ENCODE measurements around the gene TPRG1.
"Not testable (repeated sequence)": the region's sequence is repeated elsewhere in the genome, so short reads cannot be mapped to it uniquely, and the experiment has no call there.

TPRG1 gene

DNA sequence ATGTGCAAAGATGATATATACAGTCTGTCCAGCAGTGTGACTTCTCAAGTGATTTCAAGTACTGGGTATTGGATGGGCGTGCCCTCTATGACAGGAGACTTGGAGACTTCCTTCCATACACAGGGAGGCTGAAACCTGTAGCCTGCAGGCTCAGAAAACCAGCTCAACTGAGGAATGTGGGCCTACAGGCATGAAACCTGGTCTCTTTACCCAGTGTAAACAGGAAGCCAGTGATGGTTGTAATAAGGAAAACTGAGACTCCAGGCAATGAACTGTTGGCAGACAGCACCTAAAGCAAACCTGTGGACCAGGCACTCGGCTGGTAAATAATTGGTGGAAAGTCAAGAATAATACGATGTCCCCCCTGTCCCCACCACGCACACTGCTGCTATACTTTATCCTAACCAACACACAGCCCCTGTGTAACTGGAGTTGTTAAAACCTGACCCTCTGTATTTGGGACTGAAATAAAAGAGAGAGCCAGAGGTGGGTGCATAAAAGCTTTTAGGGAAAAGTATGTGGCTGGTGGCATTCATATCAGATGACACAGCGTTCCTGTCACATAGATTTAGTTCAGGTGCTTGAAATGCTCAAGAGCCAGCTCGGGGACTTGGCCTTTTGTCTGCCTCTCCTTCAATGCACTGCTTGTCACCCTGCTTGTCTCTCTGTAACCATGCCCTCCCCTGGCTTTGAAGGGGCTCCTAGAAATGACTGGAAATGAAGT lies 144.7 kb downstream of the TPRG1 start:
- peak; percentile 56 for DNase-seq (ENCODE audit: low read depth)

DNA sequence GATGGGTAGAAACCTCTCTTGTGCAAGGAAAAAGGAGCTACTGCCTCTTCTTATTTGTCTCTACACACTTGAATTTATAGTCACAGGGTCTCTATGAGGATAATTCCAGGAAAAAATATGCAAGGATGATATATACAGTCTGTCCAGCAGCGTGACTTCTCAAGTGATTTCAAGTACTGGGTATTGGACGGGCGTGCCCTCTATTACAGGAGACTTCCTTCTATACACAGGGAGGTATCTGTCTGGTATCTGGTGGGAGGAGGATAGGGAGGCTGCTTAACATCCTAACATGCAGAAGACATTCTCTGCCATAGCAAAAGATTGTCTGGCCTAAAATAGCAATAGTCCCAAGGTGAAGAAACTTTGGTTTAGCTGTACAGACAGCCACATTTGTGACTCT lies 146.1 kb downstream of the TPRG1 start:
- DNase-seq (ENCODE audit: low read depth) = no peak

DNA sequence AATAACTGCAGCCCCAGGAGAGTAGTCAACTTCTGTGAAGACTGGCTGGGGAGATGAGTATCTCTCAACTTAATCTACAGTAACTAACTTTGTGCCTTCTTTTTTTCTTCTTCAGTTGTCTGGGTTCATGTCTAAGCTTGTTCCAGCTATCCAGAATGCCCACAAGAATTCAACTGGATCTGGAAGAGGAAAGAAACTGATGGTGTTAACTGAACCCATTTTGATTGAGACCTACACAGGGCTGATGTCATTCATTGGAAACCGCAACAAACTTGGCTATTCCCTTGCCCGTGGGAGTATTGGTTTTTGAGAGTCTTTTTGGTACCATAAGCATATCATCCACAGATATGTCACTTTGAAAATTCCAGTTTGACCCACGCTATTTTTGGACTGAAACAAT lies 148.7 kb downstream of the TPRG1 start:
- DNase-seq (ENCODE audit: low read depth) = no peak

DNA sequence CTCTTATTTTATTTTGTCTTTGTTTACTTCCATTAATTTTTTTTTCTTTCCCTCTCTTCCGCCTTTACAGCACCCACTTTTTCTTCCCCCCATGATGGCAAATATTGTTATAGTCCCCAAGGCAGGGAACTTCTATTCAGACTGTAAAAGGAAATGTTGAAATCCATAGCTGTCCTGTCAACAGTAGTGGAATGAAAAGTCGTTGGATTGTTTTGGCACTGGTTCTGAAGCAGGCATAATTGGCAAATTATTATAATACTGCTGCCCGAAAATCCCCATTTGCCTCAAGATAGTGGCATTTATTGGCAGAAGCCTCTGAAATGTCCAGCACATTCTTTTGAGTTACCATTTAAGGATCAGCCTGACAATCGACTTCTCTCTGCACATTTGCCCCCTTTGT lies 150.6 kb downstream of the TPRG1 start:
- DNase-seq (ENCODE audit: low read depth) = no peak

DNA sequence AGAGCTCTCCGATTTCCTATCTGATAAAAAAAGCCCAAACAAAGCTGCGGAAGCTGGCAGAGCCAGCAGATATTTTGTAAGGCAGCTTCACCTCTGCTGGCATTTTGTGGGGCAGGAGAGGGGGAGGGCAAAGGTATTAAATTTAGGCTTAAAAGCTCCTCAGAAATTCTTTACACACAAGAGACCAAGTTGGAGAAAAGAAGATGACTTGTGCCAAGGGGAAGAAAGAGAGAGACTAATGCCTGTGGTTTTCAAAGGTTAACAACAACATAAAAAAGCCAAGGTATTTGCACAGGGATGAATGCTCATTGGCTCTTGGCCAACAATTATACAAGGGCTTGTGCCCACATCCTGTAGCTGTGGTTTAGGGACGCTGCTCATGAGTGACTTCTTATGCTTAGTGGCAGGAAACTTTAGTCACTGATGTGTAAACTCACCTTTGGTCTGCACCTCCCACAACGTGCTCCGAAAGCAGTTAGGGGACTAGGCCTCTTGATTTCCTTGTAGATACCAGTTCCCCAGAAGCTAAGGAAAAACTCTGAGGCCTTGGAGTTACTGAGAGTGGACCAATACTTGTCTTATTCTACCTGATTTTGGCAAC lies 152.9 kb downstream of the TPRG1 start:
- peak; percentile 96 for DNase-seq (ENCODE audit: low read depth)

DNA sequence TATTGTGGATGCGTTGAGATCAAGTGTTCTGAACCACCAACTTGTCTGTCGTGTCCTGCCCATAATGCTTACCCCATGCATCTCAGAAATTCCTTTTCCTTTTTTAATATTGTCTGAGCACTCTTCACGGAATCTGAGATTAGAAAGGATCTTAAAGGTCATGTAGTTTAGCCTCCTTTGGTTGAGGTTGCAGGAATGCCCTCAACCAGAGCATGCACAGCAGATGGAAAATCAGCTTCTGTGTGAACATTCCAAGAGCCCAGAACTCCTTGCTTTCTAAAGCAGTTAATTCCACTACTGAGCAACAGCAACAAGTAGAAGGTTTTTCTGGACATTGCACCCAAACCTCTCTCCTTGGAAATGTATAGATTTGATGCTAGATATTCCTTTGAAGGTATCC lies 153.7 kb downstream of the TPRG1 start:
- DNase-seq (ENCODE audit: low read depth) = no peak

DNA sequence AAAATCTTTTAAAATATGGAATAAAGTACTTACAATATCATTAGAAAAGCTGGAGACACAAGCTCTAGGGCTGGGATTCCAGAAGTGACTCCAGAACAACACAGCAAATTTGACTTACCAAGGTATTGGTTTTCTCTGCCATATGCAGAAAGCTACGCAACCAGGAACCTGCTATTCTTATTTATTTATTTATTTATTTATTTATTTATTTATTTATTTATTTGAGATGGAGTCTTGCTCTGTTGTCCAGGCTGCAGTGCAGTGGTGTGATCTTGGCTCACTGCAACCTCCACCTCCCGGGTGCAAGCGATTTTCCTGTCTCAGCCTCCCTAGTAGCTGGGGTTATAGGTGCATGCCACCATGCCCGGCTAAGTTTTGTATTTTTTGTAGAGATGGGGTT lies 157.9 kb downstream of the TPRG1 start:
- DNase-seq (ENCODE audit: low read depth) = not testable (repeated sequence)

DNA sequence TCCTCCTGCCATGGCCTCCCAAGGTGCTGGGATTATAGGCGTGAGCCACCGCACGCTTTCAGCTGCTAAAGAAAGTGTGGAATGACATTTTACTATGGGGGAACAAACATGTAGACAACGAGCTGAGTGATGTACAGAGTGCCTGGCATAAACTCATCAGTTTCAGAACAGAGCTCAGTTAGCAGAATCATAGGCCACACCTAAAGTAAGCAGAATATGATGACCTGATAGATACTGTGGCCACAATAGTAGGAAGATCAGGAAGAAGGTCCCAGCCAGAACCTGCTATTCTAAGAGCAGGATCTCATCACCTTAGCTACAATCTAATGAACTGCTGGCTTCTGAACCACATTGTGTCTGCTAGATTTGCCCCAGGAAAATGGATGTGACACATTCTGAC lies 158.3 kb downstream of the TPRG1 start:
- DNase-seq (ENCODE audit: low read depth) = no peak

DNA sequence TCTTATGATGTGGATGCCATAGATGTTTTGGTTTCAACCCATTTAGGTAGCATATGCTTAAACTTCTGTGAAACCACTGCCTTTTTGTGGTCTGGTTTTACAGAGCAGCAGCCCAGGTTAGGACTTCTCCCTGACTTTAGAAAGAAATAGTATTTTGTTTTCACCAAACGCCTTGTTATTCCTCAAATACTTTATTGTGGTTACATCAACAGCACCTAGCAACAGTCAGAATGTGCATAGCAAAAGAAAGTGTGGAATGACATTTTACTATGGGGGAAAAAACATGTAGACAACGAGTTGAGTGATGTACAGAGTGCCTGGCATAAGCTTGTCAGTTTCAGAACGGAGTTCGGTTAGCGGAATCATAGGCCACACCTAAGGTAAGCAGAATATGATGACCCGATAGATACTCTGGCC lies 159.2 kb downstream of the TPRG1 start:
- DNase-seq (ENCODE audit: low read depth) = no peak

DNA sequence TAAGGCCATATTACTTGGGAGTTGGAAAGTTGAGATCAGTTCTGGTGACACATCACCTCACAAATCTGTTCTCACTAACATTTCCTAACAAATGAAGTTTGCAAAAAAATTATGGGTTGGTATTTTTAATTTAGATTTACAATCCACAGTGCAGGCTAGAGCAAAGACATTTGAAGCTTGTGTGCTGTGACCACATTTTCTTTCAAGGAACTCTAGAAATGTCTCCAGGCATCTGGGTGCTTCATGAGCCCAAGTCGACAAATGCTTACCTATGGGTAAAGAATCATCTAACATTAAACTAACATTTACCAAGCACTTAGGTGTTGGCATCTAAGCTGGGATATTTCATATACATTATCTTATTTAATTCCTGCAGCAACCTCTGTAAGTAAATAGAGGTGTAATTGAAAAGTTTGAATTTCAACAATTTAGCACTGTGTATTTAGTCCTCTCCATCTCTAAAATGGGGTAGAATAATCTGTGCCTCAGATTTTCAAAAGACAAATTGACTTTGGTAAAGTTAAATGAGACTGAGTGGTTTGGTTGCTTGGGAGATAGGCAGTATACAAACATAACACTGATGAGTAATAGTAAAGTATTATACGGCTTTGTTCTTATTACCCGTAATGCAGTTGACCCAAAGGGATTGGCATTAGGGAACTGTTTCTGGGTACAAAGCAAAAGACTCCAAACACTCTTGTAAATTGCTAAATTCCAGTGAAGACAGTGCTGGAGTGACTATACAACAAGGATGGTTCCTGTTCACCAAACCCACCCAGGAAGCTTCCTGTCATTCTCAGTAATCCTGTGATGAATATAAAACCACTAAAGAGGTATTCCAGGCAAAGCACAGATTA lies 162.5 kb downstream of the TPRG1 start:
- peak; percentile 47 for DNase-seq (ENCODE audit: low read depth)

DNA sequence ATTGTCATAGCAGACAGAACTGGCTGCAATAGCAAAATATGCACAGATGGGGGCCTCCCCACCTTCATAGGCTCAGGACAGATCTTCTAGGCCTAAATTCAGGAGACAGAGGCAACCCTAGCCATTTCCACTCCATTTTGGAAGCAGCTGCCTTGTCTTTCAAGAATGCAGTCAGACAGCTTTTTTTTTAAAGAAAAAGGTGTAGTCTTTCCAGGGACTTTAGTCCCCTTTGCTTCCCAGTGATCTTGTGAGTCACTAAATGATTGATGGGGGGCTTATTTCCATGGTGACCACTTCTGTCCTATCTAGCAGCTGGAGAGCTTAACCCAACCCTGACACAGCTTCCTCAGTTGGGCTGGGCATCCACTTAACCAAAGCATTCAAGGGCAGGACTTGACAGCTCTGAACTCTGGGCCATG lies 165.9 kb downstream of the TPRG1 start:
- DNase-seq (ENCODE audit: low read depth) = no peak

DNA sequence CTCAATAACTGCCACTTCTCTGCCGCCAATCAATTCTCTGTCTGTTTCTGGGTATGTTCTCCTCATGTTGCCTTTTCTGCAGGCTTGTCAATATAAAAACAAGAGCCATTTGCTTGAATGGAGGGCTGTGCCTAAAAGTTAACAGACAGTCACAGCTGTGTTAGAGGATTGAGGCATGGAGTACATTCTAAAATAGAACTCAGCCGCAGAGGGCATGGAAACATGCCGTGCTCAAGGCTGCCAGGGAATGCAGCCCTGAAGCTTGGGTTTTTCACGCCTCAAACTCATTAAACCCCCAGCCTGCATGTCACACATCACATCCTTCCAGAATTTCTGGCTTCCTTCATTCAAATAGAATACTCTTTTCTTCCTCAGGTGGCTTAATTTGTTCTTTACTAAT lies 166.6 kb downstream of the TPRG1 start:
- no peak for DNase-seq (ENCODE audit: low read depth)

DNA sequence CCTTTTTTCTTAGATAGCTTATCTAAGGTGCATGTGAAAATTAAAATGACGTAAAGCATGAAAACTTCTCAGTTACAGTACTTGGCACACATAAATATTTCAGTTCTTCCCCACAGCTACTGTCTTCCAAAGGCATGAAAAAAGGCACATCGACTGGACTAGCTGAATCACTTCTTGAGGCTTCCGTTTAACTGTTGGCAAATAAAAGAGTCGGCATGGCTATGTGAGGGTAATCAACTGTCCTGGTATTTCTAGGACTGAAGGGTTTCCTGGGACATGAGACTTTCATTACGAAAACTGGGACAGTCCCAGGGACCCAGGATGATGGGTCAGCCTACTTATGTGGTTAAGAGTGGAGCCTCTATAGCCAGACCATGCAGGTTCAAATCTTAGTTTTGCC lies 168.2 kb downstream of the TPRG1 start:
- DNase-seq (ENCODE audit: low read depth) = no peak

DNA sequence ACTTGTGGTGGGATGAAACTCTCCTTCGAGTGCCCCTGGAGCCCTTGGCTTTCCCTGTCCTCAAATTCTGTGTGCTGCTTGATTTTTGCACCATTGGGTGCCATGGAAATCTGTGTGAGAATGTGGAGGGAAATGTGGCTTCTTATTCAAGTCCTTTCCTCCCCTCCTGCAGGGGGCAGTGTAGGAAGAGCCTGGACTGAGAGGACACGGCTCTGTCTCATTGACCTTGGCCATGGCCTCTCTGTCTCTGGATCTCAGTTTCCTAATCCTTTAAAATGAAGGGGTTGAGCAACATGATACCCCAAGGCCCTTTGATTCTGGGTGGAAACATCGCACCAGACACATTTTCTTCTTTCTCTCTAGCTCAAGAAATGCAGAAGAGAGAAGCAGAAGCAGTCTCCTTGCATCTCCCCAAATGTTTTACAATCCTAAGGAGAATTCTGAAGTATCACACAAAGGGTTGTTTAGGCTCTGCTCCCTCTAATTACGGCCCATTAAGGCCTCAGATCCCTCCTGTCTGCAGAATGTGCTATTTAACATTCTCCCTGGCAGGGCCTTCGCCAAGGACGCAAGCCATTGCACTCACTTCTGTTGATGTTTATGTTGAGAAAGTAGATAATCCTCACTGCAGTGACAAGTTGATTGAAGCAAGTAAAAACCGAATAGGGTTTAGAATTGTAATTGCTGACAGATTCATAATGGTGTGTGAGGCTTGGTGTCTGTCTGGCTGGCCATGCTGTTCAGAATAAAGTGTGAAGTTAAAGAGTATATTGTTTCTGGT lies 169.1 kb downstream of the TPRG1 start:
- peak; percentile 26 for DNase-seq (ENCODE audit: low read depth)

DNA sequence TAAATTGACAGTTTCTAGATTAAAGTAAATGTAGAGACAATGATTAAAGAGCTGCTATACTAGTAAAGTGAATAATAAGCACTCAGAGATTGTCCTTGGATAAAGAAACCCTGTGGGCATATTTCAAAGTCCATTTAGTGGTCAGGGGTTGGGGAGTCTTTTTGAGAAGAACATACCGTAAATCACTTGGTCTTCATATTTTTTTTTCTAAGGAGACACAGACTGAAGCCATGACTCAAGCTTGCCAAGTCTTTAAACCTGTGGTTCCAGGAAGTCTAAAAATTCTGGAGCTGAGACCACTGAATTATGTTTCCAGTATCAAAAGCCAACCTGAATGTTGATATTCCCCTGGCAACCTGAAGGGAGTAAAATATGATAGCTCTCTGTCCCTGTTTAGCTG lies 171.0 kb downstream of the TPRG1 start:
- no peak for DNase-seq (ENCODE audit: low read depth)

DNA sequence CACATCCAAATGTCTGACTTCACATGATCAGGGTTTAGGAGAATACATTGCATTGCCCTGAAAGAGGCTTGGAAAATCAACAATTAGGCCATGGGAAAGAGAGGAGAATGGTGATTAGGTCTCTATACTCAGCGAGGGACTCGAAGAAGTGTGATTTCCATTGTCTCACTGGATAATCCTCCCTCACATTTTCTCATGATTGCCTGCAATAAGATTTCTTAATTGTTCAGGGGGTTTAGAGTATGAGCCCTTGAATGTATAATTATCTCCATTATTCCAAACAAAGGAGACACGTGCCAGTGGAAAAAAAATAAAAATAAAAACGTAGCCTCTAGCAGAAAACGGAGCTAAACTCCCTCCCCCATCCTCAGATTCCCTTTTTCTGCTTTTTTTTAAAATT lies 173.2 kb downstream of the TPRG1 start:
- DNase-seq (ENCODE audit: low read depth) = no peak

DNA sequence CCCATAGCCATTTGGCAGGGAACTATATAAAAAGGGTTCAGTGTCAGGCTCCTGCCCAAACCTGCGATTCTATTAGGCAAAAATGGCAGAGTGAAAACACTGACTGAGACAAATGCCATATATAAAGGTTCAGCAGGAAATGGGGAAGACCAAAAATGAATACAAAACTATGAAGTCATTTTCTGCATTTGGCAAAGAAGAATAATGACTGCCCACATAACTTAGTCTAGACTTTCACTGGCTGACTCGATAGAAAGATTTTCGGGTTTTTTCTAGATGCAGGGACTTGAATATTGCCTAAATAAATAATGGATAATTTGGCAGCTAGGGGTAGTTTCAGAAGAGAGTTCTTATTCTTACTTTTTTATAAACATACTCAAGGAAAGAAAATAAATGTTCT lies 178.0 kb downstream of the TPRG1 start:
- DNase-seq (ENCODE audit: low read depth) = peak; percentile 9

DNA sequence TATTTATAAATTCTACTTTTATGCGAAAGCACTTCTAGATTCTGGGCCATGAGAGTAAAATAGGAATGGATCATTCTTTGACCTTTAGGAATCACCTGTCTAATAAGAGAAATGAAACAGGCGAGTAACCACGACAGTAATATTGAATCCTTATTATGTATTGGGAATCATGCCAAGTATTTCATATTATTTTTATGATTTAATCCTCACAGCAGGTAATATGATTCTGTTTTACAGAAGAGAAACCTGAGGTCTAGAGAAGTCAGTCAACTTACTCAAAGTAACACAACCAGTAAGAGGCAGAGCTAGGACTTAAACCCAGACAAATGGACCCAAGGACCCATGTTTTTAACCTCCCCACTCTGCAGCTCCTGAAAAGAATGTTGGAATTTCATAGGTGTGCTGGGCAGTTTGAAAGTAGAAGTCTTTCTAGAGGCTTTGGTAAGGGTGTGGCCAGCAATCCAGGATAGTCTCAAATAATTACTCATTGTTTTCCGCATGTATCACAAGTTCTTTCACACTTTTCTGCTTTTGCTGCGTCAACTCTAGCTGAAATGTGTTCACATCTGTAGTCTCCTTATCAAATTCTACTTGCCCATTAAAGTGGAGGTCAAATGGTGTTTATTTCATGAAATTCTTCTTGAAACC lies 181.7 kb downstream of the TPRG1 start:
- no peak for DNase-seq (ENCODE audit: low read depth)

DNA sequence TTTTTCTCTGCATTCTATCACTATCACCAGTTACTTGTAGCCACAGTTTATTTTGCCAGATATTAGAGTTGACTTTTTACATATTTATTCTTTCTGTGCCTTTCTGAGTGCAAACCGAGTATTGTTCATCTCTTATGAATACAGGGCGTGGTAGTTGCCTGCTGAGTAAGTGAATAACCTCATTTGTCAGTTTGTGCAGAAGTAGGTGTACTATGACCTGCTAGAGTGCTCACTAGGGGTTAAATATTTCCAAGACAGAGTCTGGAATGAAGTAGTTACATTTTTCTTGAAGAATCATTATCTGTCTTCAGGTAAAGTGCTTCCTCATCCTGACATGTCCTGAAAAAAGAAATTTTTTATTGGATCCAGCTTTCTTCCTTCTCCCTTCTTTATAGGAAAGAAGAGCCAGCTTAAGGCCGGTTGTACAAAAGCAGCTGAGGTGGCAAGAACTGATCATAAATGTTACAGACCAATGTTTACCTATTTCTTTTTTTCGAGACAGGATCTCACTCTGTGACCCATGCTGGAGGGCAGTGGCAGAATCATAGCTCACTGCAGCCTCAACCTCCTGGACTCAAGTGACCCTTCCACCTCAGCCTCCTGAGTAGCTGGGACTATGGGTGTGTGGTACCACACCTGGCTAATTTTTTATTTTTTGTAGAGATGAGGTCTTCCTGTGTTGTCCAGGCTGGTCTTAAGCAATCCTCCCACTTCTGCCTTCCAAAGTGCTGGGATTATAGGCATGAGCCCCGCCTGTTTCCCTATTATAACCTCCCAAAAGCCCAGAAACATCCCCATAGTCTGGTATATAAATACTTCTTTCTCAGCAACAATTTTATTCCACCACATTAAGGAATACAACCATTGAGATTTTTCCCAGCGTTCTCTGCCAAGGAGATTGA lies 182.5 kb downstream of the TPRG1 start:
- DNase-seq (ENCODE audit: low read depth) = no peak

DNA sequence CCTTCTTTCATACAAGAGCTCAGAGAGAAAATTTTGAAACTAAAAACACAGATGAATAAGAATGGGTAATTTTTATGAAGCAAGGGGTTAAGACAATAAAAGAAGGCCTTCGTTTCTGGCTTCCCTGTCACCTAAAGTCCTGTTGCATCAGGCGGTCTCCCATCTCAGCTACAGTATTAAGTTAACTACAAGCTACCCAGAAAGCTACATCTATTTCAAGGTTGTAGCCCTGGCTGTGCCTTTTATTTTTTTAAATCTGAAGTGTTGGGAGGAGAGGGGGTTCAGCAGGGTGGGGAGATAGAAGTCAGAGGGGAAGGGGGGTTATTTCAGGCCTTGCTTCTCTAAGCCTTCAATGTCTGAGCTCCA lies 183.3 kb downstream of the TPRG1 start:
- DNase-seq (ENCODE audit: low read depth) = no peak

Data from ELR (cell line).